Central memory CD8-positive, alpha-beta T cell (primary cell): ENCODE data around the gene C12orf57.

ENCODE experiments used
- ATAC-seq: fragments of 150-1000 bp; cut with Tn5 transposase; replicated peaks from 2 replicates; pipeline ENCODE4 v1.10.0; 2022; ENCODE audit warnings: mild to moderate bottlenecking, moderate FRiP score, moderate number of reproducible peaks; ENCODE audit not compliant: poor library complexity, severe bottlenecking; ENCODE audit errors: extremely low read depth
- DNase-seq, 2 donors: peaks; one replicate each; pipeline ENCODE4 v3.0.0; 2021; ENCODE audit warnings: low spot score in 2 of 2
- H3K27ac Mint-ChIP-seq: one replicate; pipeline ENCODE4 v1.8.0; 2022; ENCODE audit warnings: low read depth, mild to moderate bottlenecking, moderate library complexity, mixed read lengths
- H3K27me3 Mint-ChIP-seq: one replicate; pipeline ENCODE4 v1.8.0; 2022; ENCODE audit warnings: mixed read lengths
- H3K36me3 Mint-ChIP-seq: one replicate; pipeline ENCODE4 v1.8.0; 2022; ENCODE audit warnings: mild to moderate bottlenecking, moderate library complexity, mixed read lengths; ENCODE audit not compliant: insufficient read depth
- H3K4me1 Mint-ChIP-seq: one replicate; pipeline ENCODE4 v1.8.0; 2022; ENCODE audit warnings: mixed read lengths
- H3K4me3 Mint-ChIP-seq: one replicate; pipeline ENCODE4 v1.8.0; 2022; ENCODE audit warnings: mild to moderate bottlenecking, moderate library complexity, mixed read lengths
- H3K9me3 Mint-ChIP-seq: one replicate; pipeline ENCODE4 v1.8.0; 2022; ENCODE audit warnings: mixed read lengths

Gene C12orf57

GRCh38 chr12:6912164-6912935 is 31.5 kb upstream of the C12orf57 start:
- Mint-ChIP-seq H3K4me3 (peak overlapping the region; percentile 88), H3K27me3 (no peaks in the 10 kb centered on the region), H3K9me3 (no peaks in the 10 kb centered on the region), H3K27ac (peak overlapping the region; percentile 89), H3K36me3 (peaks cover 9% of the 10 kb centered on the region), H3K4me1 (peaks cover 42% of the 10 kb centered on the region)
- ATAC-seq, result no peak
- no peak for DNase-seq

DNA sequence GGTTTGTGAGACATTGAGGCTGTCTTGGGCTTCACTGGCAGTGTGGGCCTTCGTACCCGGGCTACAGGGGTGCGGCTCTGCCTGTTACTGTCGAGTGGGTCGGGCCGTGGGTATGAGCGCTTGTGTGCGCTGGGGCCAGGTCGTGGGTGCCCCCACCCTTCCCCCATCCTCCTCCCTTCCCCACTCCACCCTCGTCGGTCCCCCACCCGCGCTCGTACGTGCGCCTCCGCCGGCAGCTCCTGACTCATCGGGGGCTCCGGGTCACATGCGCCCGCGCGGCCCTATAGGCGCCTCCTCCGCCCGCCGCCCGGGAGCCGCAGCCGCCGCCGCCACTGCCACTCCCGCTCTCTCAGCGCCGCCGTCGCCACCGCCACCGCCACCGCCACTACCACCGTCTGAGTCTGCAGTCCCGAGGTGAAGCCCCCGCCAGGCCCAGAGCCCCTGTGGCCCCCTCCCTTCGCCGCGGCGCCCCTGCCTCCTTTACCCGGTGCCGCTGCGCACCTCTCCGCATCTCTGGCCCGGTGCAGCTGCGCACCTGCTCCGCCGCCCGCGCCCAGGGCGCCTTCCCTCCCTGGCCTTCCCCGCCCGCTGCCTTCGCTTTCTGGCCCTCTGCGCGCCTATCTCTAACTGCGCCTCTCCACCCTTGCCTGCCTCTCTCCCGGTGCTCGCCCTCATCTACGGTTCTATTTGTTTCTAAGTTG is 29.4 kb upstream of the C12orf57 start, which contains the start of gene ENO2:
ENO2 (plus strand) TSS at position 335 of the 701 bp plus-strand sequence. CDS start 1,253 bp downstream, outside the sequence.
- ATAC-seq, result peak; percentile 93
- peak; percentile 69 to 72 for DNase-seq

DNA sequence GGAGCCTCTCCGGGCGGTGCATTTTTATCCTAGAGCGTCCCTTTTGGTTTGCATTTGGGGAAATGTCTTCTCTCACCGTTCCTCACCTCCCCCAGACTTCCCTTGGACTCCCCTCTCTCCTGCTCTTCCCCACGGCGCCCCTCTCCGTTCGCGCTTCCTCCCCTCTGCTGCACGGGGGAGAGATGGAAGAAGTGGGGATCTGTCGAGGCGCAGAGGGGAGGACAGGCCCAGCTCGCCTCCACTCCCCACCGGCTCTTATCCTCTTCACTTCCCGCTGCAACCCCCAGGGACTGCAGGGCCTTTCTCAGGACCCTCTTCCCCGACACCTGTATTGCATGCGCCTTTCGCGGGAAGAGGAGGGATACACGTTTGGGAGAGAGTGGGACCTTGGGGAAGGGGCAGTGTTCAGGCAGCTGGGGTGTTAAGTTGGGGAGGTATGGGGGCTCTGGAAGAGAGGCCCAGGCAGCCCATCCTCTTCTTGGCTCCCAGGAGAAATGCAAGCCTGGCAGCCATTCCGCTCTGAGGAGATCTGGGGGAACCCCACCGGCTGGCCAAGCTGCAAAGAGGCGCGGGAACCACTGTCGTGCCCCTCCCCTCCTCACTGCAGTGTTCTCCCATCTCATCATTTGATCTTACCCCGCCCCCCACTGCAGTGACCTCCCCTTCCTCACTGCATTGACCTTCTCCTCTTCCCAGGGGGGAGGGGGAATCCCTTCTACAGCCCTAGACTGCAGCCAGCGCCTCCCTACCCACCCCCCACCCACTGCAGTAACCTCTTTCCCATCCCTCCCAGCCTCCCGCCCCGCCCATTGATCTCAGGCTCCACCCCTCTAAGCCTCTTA is 28.7 kb upstream of the C12orf57 start:
- Mint-ChIP-seq H3K4me3 (peak overlapping the region; percentile 88), H3K27me3 (no peaks in the 10 kb centered on the region), H3K4me1 (peaks cover 42% of the 10 kb centered on the region), H3K36me3 (peaks cover 24% of the 10 kb centered on the region), H3K27ac (peak overlapping the region; percentile 89), H3K9me3 (no peaks in the 10 kb centered on the region)
- DNase-seq (no peak), ATAC-seq (peak; percentile 2)

More for the DNA sequence above, 29.4 kb upstream of the C12orf57 start, which contains the start of gene ENO2:
- Mint-ChIP-seq H3K36me3 (peaks cover 19% of the 10 kb centered on the region), H3K4me3 (peak within 1 kb of the TSS; percentile 88), H3K27ac (peak within 1 kb of the TSS; percentile 89), H3K9me3 (no peaks in the 10 kb centered on the region), H3K4me1 (peaks cover 42% of the 10 kb centered on the region), H3K27me3 (no peaks in the 10 kb centered on the region)

DNA sequence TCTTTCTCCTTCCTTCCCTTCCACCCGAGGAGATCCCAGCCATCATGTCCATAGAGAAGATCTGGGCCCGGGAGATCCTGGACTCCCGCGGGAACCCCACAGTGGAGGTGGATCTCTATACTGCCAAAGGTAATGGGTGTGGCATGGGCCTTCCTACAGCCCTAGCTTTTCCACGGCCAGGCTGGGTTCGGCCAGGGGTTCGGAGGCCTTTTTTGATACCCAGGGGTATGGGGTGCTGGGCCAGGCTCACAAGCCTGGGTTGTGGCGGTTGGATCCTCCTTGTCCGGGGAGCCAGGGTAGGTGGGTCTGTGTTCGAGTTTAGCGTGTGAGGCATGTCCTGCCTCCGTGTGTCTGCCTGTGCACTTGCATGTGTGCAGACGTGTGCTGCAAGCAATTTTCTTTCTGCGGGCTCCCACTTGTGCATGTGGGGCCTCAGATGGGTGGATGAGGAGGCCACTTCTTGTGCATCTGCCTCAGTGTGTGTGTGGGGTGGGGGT is 28.0 kb upstream of the C12orf57 start:
- peaks cover 24% of the 10 kb centered on the region for H3K36me3 Mint-ChIP-seq

DNA sequence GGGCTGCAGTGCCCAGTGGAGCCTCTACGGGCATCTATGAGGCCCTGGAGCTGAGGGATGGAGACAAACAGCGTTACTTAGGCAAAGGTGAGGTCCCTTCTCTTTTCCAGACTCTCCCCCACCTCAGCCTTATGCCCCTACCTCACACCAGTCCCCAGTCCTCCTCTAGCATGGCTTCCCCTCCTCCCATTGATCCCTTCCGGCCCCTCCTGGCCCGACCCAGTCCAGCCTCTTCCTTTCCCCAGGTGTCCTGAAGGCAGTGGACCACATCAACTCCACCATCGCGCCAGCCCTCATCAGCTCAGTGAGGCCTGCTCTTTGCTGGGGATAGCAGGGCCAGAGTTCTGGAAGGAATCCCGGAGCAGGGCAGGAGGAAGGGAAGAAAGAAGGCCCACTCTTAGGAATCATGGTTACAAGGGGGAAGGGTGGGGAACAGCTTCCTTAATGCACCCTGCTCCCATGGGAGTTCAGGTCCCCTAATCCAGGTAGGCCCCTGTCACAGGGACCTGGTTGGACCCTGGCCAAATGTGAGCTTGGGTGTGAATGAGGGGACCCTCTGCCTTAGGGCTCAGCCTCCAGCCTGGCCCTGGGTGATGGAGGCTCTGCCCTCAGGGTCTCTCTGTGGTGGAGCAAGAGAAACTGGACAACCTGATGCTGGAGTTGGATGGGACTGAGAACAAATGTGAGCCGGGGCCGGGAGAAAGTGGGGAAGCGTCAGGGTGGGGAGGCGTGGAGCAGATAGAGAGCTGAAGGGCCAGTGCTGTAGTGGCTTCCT is 27.2 kb upstream of the C12orf57 start:
- peak overlapping the region; percentile 52 for H3K27ac Mint-ChIP-seq
- H3K36me3 Mint-ChIP-seq, result peaks cover 29% of the 10 kb centered on the region
- peaks cover 42% of the 10 kb centered on the region for H3K4me1 Mint-ChIP-seq
- ATAC-seq, result no peak
- no peaks in the 10 kb centered on the region for H3K27me3 Mint-ChIP-seq
- no peak for DNase-seq
- H3K9me3 Mint-ChIP-seq, result no peaks in the 10 kb centered on the region
- H3K4me3 Mint-ChIP-seq, result peak overlapping the region; percentile 88

More for the DNA sequence above, 28.0 kb upstream of the C12orf57 start:
- Mint-ChIP-seq H3K4me3 (peak overlapping the region; percentile 88), H3K9me3 (no peaks in the 10 kb centered on the region), H3K4me1 (peaks cover 42% of the 10 kb centered on the region), H3K27me3 (no peaks in the 10 kb centered on the region), H3K27ac (peak overlapping the region; percentile 89)
- DNase-seq (no peak), ATAC-seq (no peak)

DNA sequence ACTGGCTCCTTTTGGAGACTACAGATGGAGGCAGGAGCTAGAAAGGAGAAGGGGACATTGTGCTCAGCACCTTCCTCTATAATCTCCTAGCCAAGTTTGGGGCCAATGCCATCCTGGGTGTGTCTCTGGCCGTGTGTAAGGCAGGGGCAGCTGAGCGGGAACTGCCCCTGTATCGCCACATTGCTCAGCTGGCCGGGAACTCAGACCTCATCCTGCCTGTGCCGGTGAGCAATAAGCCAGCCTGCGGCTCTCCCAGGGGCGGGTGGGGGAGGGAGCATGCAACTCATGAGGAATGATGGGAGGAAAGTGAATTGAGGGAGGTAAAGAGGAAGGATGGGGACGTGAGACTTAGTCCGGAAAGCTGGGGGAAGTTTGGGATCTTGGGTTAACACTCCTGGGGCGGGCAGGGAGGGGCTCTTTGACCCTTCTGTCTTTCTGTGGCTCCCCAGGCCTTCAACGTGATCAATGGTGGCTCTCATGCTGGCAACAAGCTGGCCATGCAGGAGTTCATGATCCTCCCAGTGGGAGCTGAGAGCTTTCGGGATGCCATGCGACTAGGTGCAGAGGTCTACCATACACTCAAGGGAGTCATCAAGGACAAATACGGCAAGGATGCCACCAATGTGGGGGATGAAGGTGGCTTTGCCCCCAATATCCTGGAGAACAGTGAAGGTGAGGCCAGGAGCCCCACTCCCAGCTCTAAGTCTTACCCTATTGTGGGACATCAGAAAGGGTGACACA is 26.2 kb upstream of the C12orf57 start:
- Mint-ChIP-seq H3K4me1 (peaks cover 40% of the 10 kb centered on the region), H3K4me3 (no peak overlapping the region), H3K9me3 (no peaks in the 10 kb centered on the region), H3K27ac (no peak overlapping the region), H3K36me3 (peaks cover 33% of the 10 kb centered on the region), H3K27me3 (no peaks in the 10 kb centered on the region)
- DNase-seq (no peak), ATAC-seq (no peak)

DNA sequence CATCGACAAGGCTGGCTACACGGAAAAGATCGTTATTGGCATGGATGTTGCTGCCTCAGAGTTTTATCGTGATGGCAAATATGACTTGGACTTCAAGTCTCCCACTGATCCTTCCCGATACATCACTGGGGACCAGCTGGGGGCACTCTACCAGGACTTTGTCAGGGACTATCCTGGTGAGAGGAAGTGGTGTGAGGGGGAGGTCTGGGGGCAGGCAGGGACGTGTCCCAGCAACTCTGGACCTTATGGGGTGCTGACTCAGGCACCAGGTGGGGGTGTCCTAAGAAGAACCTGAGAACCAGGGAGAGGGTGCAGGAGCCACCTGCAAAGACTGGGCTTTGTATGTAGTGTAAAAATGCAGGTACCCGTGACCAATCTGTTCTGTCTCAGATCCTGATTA is 24.2 kb upstream of the C12orf57 start:
- Mint-ChIP-seq H3K27me3 (no peaks in the 10 kb centered on the region), H3K27ac (no peak overlapping the region), H3K9me3 (no peaks in the 10 kb centered on the region), H3K4me3 (no peak overlapping the region), H3K36me3 (peaks cover 37% of the 10 kb centered on the region), H3K4me1 (peaks cover 32% of the 10 kb centered on the region)
- DNase-seq (no peak), ATAC-seq (no peak)

GRCh38 chr12:6921539-6921938 is 22.3 kb upstream of the C12orf57 start:
- Mint-ChIP-seq H3K36me3 (peaks cover 38% of the 10 kb centered on the region), H3K4me1 (peaks cover 22% of the 10 kb centered on the region), H3K4me3 (no peak overlapping the region)

GRCh38 chr12:6921996-6922946 is 21.6 kb upstream of the C12orf57 start:
- no peak for DNase-seq
- peaks cover 36% of the 10 kb centered on the region for H3K36me3 Mint-ChIP-seq
- peaks cover 22% of the 10 kb centered on the region for H3K4me1 Mint-ChIP-seq
- H3K27me3 Mint-ChIP-seq, result no peaks in the 10 kb centered on the region
- no peaks in the 10 kb centered on the region for H3K9me3 Mint-ChIP-seq
- H3K27ac Mint-ChIP-seq, result no peak overlapping the region
- H3K4me3 Mint-ChIP-seq, result no peak overlapping the region
- ATAC-seq, result no peak

More at GRCh38 chr12:6921539-6921938, 22.3 kb upstream of the C12orf57 start:
- no peak for ATAC-seq
- DNase-seq, result no peak
- no peak overlapping the region for H3K27ac Mint-ChIP-seq
- H3K9me3 Mint-ChIP-seq, result no peaks in the 10 kb centered on the region
- H3K27me3 Mint-ChIP-seq, result no peaks in the 10 kb centered on the region

DNA sequence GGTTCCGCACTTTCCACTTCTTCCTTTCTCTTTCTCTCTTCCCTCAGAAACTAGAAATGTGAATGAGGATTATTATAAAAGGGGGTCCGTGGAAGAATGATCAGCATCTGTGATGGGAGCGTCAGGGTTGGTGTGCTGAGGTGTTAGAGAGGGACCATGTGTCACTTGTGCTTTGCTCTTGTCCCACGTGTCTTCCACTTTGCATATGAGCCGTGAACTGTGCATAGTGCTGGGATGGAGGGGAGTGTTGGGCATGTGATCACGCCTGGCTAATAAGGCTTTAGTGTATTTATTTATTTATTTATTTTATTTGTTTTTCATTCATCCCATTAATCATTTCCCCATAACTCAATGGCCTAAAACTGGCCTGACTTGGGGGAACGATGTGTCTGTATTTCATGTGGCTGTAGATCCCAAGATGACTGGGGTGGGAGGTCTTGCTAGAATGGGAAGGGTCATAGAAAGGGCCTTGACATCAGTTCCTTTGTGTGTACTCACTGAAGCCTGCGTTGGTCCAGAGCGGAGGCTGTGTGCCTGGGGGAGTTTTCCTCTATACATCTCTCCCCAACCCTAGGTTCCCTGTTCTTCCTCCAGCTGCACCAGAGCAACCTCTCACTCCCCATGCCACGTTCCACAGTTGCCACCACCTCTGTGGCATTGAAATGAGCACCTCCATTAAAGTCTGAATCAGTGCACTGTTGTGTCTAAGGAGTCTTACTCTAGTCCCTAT is 20.7 kb upstream of the C12orf57 start:
- no peak overlapping the region for H3K27ac Mint-ChIP-seq
- DNase-seq (no peak), ATAC-seq (no peak)
- H3K4me3 Mint-ChIP-seq, result no peak overlapping the region
- no peaks in the 10 kb centered on the region for H3K27me3 Mint-ChIP-seq
- peaks cover 33% of the 10 kb centered on the region for H3K36me3 Mint-ChIP-seq
- no peaks in the 10 kb centered on the region for H3K9me3 Mint-ChIP-seq
- H3K4me1 Mint-ChIP-seq, result peaks cover 23% of the 10 kb centered on the region
